MG63 (cell line): Measurements from ENCODE around the gene LRRC2. TPM values are rescaled to one million over a fixed set of nuclear protein-coding genes. Genes with fewer than 3 reads are reported as not detected.
A peak's percentile ranks its signal among the peaks of the same experiment; 100 is the strongest.
"Not testable (repeated sequence)": the region's sequence is repeated elsewhere in the genome, so short reads cannot be mapped to it uniquely, and the experiment has no call there.

Experiments
- DNase-seq: peaks from one replicate; pipeline ENCODE4 v3.0.0-alpha.2; 2020
- H3K27me3 ChIP-seq: fragments of 250-450 bp; sonication (Bioruptor Pico); 2 replicates; pipeline ENCODE4 v1.5.1; 2020; ENCODE audit warnings: mild to moderate bottlenecking, moderate library complexity
- H3K36me3 ChIP-seq: fragments of 250-450 bp; sonication (Bioruptor Pico); 2 replicates; pipeline ENCODE4 v1.5.1; 2020; ENCODE audit warnings: mild to moderate bottlenecking, moderate library complexity
- H3K4me3 ChIP-seq: fragments of 250-450 bp; sonication (Bioruptor Pico); 2 replicates; pipeline ENCODE4 v1.5.1; 2020; ENCODE audit warnings: mild to moderate bottlenecking, moderate library complexity
- H3K9me3 ChIP-seq: fragments of 250-450 bp; sonication (Bioruptor Pico); 2 replicates; pipeline ENCODE4 v1.5.1; 2020; ENCODE audit warnings: mild to moderate bottlenecking, moderate library complexity
- total RNA-seq: library from RNA; depleted of rRNA; stranded (reverse); fragments of >200 nt; shearing (Covaris generic); gene quantifications from 2 replicates; pipeline ENCODE4 v1.2.3, GENCODE V29; 2014; ENCODE audit warnings: low replicate concordance

Gene LRRC2
- total RNA-seq, 1 experiment from 2014 or later = 0.36 TPM

DNA sequence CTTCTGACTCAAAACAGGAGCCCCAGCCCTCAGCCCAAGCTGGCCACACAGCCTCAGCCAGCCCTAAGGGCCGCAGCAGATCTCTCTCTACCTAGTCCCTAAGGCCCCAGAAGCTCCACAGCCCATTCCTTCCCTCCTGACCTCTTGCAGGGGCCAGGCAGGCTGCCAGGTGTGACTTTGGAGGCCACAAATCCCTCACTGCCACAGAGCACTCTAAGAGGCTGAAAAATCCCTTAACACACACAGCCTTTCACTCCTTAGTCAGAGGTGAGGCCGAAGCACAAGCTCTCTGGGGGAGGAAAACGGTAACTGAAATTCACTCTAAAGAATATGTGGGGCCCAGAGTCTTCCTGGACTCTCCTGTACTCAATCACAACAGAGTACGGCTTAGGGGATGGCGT, 23.3 kb downstream of the LRRC2 start:
- no peaks in the 10 kb centered on the region for H3K9me3 ChIP-seq
- no peak for DNase-seq
- H3K27me3 ChIP-seq = no peaks in the 10 kb centered on the region
- no peaks in the 10 kb centered on the region for H3K36me3 ChIP-seq
- no peak overlapping the region for H3K4me3 ChIP-seq

DNA sequence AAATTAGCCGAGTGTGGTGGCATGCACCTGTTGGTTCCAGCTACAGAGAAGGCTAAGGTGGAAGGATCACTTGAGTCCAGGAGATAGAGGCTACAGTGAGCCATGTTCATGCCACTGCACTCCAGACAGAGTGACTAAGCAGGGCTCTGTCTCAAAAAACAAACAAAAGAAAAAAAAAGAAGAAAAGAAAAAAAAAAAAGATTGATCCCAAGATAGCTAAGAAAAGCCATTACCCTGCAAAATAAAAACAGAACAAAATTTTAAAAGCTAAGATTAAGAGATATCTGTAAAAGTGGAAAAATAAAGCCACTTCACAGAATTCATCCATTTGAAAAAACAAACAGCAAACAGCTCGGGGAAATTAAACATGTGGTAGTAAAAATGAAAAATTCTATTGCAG, 23.8 kb downstream of the LRRC2 start:
- DNase-seq = no peak
- H3K36me3 ChIP-seq = no peaks in the 10 kb centered on the region
- no peaks in the 10 kb centered on the region for H3K9me3 ChIP-seq
- no peaks in the 10 kb centered on the region for H3K27me3 ChIP-seq
- H3K4me3 ChIP-seq = no peak overlapping the region

- Histone ChIP-seq H3K9me3 (no peaks in the 10 kb centered on the region), H3K36me3 (no peaks in the 10 kb centered on the region), H3K4me3 (no peak overlapping the region), H3K27me3 (no peaks in the 10 kb centered on the region)
- DNase-seq = no peak
These were observed 24.3 kb downstream of the LRRC2 start for GRCh38 chr3:46541835-46542234.

GRCh38 chr3:46540550-46540949, 25.6 kb downstream of the LRRC2 start:
- DNase-seq = no peak
- Histone ChIP-seq H3K9me3 (no peaks in the 10 kb centered on the region), H3K27me3 (no peaks in the 10 kb centered on the region), H3K36me3 (no peaks in the 10 kb centered on the region), H3K4me3 (no peak overlapping the region)

GRCh38 chr3:46539443-46540005, 26.6 kb downstream of the LRRC2 start:
- H3K27me3 ChIP-seq = no peaks in the 10 kb centered on the region
- H3K4me3 ChIP-seq = no peak overlapping the region
- DNase-seq = no peak

DNA sequence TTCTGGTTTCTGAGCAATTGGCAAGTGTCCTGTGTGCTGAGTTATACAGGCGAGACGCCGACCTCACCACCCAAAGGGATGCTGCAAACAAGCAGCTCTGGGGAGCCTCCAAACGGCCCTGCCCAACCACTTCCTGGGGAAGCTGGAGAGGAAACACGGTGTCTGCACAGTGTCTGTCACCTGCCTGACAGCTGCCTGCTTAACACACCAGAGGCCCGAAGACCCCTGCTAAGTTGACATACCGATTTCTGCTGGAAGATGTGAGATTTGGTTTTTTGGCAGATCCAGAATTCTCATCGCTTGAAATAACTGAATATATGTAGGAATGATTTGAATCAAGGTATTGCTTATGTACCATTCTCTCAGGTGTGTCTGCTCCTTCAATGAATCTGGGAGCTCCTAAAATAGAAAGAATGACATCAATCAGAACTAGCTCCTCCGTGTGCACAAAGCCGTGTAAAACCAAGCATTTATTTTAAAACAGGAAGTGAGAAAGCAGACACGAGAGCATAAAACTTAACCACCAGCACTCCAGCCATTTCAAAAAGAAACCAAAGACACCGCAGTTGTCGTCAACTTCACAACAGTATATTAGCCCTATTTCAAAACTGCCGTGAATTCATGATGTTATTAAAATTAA, 27.2 kb downstream of the LRRC2 start:
- peak; percentile 83 for DNase-seq
- H3K36me3 ChIP-seq = no peaks in the 10 kb centered on the region
- H3K27me3 ChIP-seq = no peaks in the 10 kb centered on the region
- no peak overlapping the region for H3K4me3 ChIP-seq
- H3K9me3 ChIP-seq = no peaks in the 10 kb centered on the region

More at GRCh38 chr3:46539443-46540005, 26.6 kb downstream of the LRRC2 start:
- Histone ChIP-seq H3K9me3 (no peaks in the 10 kb centered on the region), H3K36me3 (no peaks in the 10 kb centered on the region)

GRCh38 chr3:46538425-46538802, 27.7 kb downstream of the LRRC2 start:
- H3K4me3 ChIP-seq, H3K27me3 ChIP-seq, H3K9me3 ChIP-seq, H3K36me3 ChIP-seq, DNase-seq: not testable (repeated sequence)

- Histone ChIP-seq H3K36me3 (no peaks in the 10 kb centered on the region), H3K9me3 (no peaks in the 10 kb centered on the region), H3K27me3 (no peaks in the 10 kb centered on the region), H3K4me3 (no peak overlapping the region)
- DNase-seq = no peak
These were observed 28.3 kb downstream of the LRRC2 start for GRCh38 chr3:46537779-46538178.

DNA sequence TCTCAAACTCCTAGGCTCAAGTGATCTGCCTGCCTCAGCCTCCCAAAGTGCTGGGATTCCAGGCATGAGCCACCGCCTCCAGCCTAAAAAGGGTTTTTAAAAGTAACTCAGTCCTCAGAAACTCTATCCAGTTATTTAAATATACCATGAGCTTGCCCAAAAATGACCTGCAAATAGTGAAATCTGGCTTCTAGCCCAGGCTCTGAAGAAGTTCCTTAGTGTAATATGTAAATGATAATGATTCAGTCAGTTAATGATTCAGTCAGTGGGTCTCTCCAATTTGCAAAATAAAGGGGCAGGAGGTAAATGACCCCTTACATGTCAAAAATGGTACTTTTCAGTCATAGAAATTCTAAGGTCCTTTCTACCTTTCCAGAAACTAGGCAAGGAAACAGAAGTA, 28.8 kb downstream of the LRRC2 start:
- H3K9me3 ChIP-seq = no peaks in the 10 kb centered on the region
- H3K27me3 ChIP-seq = no peaks in the 10 kb centered on the region
- DNase-seq = no peak
- no peaks in the 10 kb centered on the region for H3K36me3 ChIP-seq
- no peak overlapping the region for H3K4me3 ChIP-seq

DNA sequence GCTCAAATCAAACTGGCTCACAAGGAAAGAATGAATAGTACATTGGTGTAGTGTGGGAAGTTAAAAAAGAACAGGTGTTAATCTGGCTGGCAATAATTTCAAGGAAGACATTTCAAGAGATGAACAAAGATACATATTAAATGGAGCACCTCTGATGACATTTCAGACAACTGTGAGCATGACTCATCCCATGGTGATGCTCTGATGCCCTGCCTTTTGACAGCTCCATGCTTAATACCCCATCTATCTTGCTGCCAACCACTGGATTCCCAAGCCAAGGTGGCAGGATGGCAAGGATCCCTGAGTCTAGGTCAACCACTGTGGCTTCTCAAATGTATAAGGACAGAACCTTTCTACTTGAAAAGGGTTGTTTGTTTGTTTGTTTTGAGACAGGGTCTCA, 29.3 kb downstream of the LRRC2 start:
- Histone ChIP-seq H3K27me3 (no peaks in the 10 kb centered on the region), H3K36me3 (no peaks in the 10 kb centered on the region), H3K4me3 (no peak overlapping the region), H3K9me3 (no peaks in the 10 kb centered on the region)
- no peak for DNase-seq

DNA sequence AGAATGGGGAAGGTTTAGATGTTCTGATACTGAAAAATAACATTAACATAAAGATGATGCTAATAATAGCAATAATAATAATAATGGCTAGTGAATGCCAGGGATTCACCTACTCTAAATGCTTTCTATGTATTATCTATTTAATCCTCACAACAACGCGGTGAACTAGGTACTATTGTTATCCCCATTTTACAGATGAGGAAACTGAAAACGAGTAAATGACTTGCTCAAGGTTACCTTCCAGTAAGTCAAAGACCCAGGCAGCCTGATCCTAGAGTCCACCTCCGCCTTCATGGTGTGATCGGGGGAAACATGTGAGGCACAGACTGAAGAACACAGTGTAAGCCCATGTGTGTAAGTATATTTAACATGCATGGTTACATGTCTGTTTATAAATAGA, 30.4 kb downstream of the LRRC2 start:
- H3K27me3 ChIP-seq = no peaks in the 10 kb centered on the region
- no peaks in the 10 kb centered on the region for H3K36me3 ChIP-seq
- H3K9me3 ChIP-seq = no peaks in the 10 kb centered on the region
- DNase-seq = no peak
- H3K4me3 ChIP-seq = no peak overlapping the region

GRCh38 chr3:46533091-46533490, 33.0 kb downstream of the LRRC2 start:
- DNase-seq = no peak
- H3K27me3 ChIP-seq = no peaks in the 10 kb centered on the region
- H3K9me3 ChIP-seq = no peaks in the 10 kb centered on the region
- H3K36me3 ChIP-seq = no peaks in the 10 kb centered on the region
- no peak overlapping the region for H3K4me3 ChIP-seq

GRCh38 chr3:46527239-46527638, 38.9 kb downstream of the LRRC2 start:
- Histone ChIP-seq H3K4me3 (no peak overlapping the region), H3K36me3 (no peaks in the 10 kb centered on the region), H3K27me3 (no peaks in the 10 kb centered on the region), H3K9me3 (no peaks in the 10 kb centered on the region)
- DNase-seq = no peak

- no peak for DNase-seq
- Histone ChIP-seq H3K36me3 (no peaks in the 10 kb centered on the region), H3K9me3 (no peaks in the 10 kb centered on the region), H3K4me3 (no peak overlapping the region), H3K27me3 (no peaks in the 10 kb centered on the region)
These were observed 41.3 kb downstream of the LRRC2 start for GRCh38 chr3:46524832-46525231.

GRCh38 chr3:46524008-46524407, 42.1 kb downstream of the LRRC2 start:
- Histone ChIP-seq H3K27me3 (no peaks in the 10 kb centered on the region), H3K4me3 (no peak overlapping the region), H3K9me3 (no peaks in the 10 kb centered on the region), H3K36me3 (no peaks in the 10 kb centered on the region)
- DNase-seq = no peak

DNA sequence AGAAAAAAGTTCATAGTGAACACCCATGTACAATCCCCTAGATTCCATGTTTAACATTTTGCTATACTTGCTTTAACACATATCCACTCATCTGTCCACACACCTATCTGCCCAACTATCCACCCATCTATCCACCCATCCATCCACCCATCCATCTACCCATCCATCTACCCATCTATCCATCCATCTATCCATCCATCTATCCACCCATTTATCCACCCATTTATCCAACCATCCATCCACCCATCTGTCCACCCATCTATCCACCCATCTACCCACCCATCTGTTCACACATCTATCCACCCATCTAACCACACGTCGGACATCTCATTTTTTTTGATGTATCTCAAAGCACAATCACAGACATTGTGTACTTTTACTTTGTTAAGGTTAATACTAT, 42.5 kb downstream of the LRRC2 start:
- H3K4me3 ChIP-seq = no peak overlapping the region
- DNase-seq = no peak
- H3K27me3 ChIP-seq = no peaks in the 10 kb centered on the region
- H3K36me3 ChIP-seq = no peaks in the 10 kb centered on the region
- no peaks in the 10 kb centered on the region for H3K9me3 ChIP-seq

DNA sequence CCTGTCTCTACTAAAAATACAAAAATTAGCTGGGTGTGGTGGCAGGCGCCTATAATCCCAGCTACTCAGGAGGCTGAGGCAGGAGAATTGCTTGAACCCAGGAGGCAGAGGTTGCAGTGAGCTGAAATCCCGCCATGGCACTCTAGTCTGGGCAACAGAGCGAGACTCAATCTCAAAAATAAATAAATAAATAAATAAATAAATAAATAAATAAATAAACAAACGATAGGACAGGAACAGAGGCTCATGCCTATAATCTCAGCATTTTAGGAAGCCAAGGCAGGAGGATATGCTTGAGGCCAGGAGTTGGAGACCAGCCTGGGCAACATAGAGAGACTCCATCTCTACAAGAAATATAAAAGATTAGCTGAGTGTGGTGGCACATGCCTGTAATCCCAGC, 43.9 kb downstream of the LRRC2 start:
- not testable (repeated sequence) for H3K9me3 ChIP-seq, H3K27me3 ChIP-seq, DNase-seq, H3K4me3 ChIP-seq, H3K36me3 ChIP-seq

DNA sequence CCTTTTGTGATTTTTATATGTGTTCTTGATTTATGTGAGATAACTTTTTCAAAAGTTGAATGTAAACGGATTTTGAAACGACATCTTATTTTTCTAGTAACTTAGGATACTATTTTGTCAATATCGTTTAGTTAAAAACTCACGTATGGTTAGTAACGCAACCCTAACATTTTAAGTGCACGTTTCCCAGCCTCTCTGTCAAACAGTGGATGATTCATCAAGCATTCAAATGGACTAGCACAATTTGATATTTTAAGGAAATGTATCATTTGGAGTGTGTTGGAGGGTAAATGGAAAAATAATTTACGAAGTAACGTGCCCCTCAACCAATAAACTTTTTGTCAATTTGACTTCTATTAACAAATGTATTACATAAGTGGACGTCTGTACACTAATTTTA, 45.0 kb downstream of the LRRC2 start:
- DNase-seq = no peak
- no peaks in the 10 kb centered on the region for H3K36me3 ChIP-seq
- H3K27me3 ChIP-seq = no peaks in the 10 kb centered on the region
- H3K9me3 ChIP-seq = no peaks in the 10 kb centered on the region
- H3K4me3 ChIP-seq = no peak overlapping the region

DNA sequence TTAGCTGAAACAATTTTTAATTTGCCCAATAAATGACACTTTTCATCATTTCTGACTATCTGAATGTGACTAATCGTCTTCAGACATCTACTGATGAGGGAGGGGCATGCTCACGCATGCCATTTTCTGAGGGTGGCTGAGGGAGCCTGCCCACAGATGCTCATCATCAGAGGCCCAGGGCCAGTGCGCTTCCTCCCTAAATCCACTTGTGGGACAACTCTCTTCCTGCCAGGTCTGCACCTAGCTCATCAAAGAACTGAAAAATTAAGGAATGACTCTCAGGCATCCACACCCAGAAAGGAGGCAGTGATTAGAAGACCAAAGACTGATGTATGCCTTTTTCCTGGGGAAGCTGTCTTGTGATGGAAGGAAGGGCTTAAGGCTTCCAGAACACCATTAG, 45.6 kb downstream of the LRRC2 start:
- Histone ChIP-seq H3K9me3 (no peaks in the 10 kb centered on the region), H3K36me3 (no peaks in the 10 kb centered on the region), H3K4me3 (no peak overlapping the region), H3K27me3 (no peaks in the 10 kb centered on the region)
- no peak for DNase-seq
